Myocyte (in vitro differentiated cells): Measurements from ENCODE around the gene RTN4. TPM values are rescaled to one million over a fixed set of nuclear protein-coding genes. Genes with fewer than 3 reads are reported as not detected.

ENCODE experiments used
- DNase-seq: peaks from one replicate; pipeline ENCODE4 v3.0.0-alpha.2; 2012; ENCODE audit warnings: low read depth
- total RNA-seq: library from RNA; depleted of rRNA; stranded (reverse); fragments of >200 nt; gene quantifications from 2 replicates; pipeline ENCODE4 v1.2.3, GENCODE V29; 2014

RTN4 gene
- total RNA-seq, 1 donor from 2014 or later = 1,025 TPM

GRCh38 chr2:54955358-54956110 lies 94.7 kb downstream of the RTN4 start:
- no peak for DNase-seq

- no peak for DNase-seq
Measured at GRCh38 chr2:54954705-54955357, 95.4 kb downstream of the RTN4 start.

DNA sequence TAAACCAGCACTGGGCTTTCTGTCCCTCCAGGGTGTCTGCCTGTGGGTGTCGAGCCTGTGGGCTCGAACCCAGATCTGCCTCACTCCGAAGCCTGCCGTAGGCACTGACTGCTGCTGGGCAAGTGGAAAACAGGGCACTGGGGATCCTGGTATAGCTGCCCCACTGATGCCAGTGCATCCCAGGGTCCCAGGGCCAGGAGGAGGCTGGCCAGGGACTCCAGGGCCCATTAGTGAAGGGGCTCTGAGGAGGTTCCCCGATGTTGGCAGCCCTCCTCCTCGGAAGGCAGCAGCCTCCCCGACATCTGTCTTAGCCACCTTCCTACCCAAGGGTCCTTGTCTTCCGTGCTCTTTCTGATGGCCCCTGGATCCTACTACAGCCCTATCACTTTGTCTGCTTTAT lies 96.1 kb downstream of the RTN4 start:
- DNase-seq = no peak

GRCh38 chr2:54952978-54953456 lies 97.2 kb downstream of the RTN4 start:
- DNase-seq = no peak

GRCh38 chr2:54952425-54952824 lies 97.8 kb downstream of the RTN4 start:
- DNase-seq = no peak

- no peak for DNase-seq
Measured at GRCh38 chr2:54950811-54951210, 99.4 kb downstream of the RTN4 start.

- no peak for DNase-seq
Measured at GRCh38 chr2:54949431-54949830, 100.8 kb downstream of the RTN4 start.

GRCh38 chr2:54948120-54948519 lies 102.1 kb downstream of the RTN4 start:
- no peak for DNase-seq

DNA sequence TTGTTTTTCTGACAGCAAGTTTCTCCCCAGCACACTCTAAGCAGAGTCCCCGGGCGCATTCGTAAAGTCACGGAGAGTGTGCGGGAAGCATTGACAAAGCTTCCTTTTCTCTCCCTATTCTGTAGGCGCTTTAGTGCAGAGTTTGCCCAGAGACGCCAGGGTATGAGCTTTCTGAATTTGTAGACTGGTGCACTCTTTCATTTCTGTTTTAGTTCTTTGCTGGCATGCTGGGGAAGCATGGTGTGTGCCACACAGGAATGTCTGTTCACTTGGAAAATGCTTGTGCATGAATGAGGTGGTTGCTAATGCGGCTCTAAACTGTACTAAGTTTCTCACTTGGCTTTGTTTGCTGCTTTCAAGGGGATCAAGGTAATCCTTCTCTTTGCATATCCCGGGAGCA lies 102.6 kb downstream of the RTN4 start:
- no peak for DNase-seq

GRCh38 chr2:54947136-54947535 lies 103.1 kb downstream of the RTN4 start:
- DNase-seq = no peak

- DNase-seq = peak; percentile 73
Measured at GRCh38 chr2:54946220-54946805, 103.9 kb downstream of the RTN4 start.

GRCh38 chr2:54945391-54946219 lies 104.6 kb downstream of the RTN4 start:
- peak; percentile 97 for DNase-seq

DNA sequence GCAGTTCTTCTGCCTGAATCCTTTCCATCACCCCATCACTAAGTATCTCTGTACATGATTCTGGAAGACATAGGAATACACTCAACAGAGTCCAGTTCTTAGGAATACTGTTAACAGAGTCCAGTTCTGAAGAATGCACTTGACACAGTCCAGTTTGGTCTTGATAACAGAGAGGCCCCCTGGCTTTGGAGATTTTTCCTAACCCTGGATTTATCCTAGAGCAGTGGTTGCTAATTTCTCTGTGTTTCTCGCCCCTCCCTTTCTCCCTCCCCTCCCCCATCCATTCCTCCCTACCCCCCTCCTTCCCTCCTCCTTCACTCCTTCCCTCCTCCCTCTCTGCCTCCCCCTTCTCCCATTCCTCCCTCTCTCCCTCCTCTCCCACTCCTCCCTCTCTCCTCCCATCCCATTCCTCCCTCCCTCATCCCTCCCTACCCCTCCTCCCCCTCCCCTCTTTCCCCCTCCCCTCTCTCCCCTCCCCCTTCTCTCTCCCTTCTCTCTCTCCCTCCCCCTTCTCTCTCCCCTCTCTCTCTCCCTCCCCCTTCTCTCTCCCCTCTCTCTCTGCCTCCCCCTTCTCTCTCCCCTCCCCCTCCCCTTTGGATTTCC lies 105.4 kb downstream of the RTN4 start:
- DNase-seq = no peak

DNA sequence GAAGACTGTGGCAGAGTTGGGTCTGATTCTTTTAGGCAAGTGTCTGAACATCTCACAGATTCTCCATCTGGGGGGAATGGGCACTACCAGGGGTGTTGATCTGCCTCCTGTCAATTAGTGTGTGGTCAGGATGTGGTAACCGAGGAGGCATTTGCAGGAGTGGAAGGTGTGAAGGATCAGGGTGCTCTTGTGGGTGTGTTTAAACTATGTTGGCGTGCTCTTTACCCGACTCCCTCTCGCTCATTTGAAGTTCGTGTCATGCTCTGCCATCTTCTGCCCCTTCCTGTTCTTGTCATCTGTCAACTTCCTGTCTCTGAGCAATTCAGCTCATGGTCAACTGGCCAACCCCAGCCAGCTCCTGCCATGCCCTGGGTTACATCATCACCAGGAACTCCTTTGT lies 107.9 kb downstream of the RTN4 start:
- DNase-seq = peak; percentile 35

DNA sequence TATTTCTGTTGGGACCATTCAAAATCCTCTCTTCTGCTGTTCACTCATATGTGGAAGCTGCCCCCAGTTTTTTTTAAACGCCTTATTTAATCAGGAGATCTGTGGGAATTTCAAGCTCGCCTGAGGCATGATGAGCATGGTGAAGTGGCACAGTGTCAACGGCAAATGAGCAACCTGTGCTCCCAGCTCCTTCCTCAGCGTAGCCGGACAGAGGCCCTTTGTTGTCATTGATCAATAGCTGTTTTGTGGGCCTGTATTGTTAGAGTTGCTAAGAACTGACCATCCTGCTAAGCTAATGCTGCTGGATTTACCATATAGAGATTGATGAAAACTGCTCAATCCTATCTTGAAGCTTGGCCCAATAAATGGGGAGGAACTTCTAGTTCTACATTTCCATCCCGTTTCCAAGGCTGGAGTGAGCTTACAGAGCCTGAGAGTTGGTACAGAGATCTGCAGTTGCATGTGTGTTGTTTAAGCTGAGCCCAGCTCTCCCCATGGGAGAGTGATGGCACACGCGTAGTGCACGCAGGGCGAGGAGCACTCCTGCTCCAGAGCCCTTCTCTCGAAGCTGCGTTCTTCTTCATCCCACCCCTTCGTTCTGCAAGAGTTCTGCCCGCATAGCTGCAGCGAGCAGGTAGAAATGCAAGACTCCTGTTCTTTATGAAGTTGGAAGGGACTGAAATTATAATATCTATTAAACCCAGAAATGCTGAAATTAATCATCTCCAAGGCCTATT lies 108.8 kb downstream of the RTN4 start:
- no peak for DNase-seq

GRCh38 chr2:54940723-54941122 lies 109.5 kb downstream of the RTN4 start:
- no peak for DNase-seq

DNA sequence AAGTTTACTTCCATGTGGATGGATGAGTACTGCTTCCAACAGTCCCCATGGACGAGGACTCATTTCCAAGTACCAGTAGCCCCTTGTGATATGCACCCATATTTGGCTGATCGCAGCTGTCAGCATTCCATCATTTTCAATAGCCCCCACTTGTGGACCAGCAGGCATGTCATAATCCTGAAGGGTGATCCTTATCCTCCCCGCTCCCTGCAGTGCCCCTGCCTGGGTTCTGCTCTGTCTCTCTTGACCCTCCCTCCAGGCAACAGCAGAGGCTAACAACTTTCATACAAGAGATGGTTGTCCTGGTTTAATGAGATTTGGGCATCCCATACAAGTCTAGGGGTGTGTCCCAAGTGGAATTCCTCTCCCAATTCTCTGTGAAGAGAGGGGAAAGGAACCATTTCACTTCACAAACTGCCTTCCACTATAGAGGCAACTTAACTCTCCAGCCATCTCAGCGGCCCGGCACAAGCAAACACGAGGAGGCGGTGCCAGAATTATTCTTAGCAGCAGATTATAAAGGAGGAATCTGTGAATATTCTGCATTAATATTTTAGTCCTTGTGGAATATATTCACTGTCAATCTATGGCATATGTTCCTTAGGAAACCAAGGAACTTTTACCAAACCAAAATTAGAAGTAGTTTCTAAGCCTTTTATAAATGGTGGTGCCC lies 110.7 kb downstream of the RTN4 start:
- no peak for DNase-seq

- DNase-seq = no peak
Measured at GRCh38 chr2:54936766-54937165, 113.5 kb downstream of the RTN4 start.

- no peak for DNase-seq
Measured at GRCh38 chr2:54935389-54935788, 114.9 kb downstream of the RTN4 start.

DNA sequence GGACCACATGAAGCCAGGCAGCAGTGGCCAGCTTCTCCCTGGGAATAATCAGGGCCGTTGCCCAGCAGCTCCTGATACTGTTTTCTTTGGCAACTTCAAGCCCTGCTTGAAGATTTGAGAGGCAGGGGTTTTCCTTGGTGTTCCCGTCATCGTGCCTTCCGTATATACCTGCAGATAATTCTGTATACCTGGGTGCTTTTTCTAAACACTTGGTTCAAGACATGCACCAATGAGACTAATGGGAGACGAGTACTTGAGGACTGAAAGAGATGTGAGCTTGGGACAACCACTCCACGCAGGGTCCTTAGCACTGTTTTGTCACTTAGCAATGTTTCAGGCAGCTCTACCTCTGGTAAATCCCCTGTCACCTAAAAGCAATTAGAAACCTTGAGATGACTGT lies 118.8 kb downstream of the RTN4 start:
- DNase-seq = no peak
